Ammon's horn (tissue), 1 donor: Measurements from ENCODE around the gene TMPRSS15.

ENCODE experiments used
- DNase-seq: peaks from one replicate; pipeline ENCODE4 v3.0.0-alpha.2; 2016; ENCODE audit warnings: low spot score

Gene TMPRSS15

DNA sequence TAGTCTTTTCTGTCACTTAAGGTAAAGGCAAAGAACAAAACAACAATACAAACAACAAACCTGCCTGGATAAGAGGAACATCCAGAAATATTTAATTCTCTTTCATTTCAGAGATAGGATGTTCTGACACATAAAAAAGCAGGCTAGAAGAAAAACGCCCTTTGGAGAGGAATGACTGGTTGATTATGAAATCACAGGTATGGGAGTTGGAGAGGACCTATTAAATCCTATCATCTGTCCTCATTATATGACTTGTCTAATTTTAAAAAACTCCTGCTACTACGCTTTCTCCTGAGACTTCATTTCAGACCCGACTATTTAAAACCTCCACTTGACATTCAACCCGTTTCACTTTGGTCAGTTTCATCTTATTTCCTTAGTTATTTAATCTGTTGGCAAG lies 54.1 kb downstream of the TMPRSS15 start:
- DNase-seq, result no peak

GRCh38 chr21:18340387-18340942 lies 63.1 kb downstream of the TMPRSS15 start:
- no peak for DNase-seq

DNA sequence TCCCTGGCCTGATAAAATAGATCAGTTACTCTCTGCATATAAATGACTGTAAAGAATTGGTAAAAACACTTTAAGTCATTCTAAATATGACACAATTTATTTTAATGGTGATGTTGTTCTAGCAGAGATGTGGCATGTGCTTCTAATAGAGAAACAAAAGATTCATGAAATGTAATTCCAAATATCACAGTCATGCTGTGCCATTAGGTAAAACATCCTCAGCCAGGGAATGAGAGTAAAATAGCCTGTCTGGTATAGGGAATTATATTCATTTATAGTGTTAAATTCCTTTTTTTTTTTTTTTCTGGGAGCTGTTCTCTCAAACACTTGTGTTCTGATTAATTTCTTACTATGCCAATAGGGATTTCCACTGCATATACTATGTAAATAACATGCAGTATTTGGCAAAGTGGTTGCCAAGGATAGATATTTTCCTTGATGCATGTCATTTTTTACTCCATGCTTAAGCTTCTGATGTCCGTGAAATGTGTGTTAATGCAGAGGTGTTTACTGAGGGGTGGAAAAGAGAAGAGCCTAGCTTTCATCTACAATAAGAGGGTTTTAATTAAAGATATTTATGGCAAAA lies 67.8 kb downstream of the TMPRSS15 start:
- DNase-seq, result no peak

DNA sequence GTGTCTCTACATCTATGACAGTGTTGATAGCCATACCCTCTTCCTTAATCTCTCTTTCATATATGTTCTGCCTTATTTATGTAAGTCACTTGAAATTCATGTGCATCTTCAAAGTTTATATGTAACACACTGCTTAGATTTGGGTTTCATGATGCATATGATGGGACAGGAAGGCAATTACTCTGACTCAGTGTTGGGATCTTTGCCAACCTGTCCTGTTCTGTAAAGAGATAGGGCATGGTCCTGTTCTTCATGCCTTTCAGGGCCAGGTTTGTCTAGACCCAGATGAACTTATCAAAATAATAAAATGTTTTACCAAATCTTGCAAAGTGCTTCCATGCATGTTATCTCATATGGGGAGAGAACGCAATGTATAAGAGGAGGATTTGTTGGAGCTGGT lies 69.5 kb downstream of the TMPRSS15 start:
- no peak for DNase-seq

GRCh38 chr21:18318156-18318555 lies 85.4 kb downstream of the TMPRSS15 start:
- no peak for DNase-seq

- DNase-seq, result no peak
Observed at GRCh38 chr21:18298228-18298627, 105.4 kb downstream of the TMPRSS15 start.

DNA sequence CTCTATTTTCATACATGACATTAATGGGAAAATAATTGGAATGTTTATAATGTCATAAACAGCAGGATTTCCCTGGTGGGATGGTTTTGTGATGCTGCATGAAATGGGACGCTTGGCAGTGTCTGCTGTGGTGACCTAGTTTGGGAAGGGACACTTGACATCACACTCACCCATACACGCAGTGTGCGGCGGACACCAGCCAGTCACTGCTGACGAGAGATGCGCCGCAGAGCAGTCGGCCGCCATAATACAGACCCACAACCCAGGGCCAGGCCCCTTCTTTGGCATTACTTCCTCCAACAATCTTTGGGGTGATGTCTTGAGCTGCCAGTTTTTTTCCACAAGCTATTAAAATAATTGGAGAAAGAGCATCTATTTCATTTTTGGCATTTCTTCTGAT lies 109.5 kb downstream of the TMPRSS15 start:
- no peak for DNase-seq

- DNase-seq, result no peak
Observed at GRCh38 chr21:18289876-18290275, 113.7 kb downstream of the TMPRSS15 start.

GRCh38 chr21:18285379-18285778 lies 118.2 kb downstream of the TMPRSS15 start:
- no peak for DNase-seq

- DNase-seq, result no peak
Observed at GRCh38 chr21:18275781-18276180, 127.8 kb downstream of the TMPRSS15 start.

DNA sequence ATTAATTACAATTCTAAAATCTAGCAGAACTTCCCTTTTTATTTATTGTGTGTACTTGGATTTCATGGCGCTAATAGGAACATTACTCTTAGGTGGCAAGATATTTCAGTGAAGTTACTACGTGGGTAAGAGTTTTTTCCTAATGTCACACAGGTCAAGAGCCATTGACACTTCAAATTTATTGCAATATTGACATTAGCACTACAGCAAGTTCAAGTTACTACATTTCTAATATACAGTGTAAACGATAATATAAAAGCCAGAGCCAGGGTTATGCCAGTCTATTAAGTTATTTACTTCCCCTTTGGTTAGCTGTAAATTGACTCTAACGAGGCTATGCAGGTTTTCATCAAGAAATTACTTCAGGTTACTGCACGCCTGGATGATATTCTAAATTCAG lies 129.2 kb downstream of the TMPRSS15 start:
- DNase-seq, result no peak

- no peak for DNase-seq
Observed at GRCh38 chr21:18273400-18273799, 130.2 kb downstream of the TMPRSS15 start.

- DNase-seq, result no peak
Observed at GRCh38 chr21:18269856-18270255, 133.7 kb downstream of the TMPRSS15 start.

DNA sequence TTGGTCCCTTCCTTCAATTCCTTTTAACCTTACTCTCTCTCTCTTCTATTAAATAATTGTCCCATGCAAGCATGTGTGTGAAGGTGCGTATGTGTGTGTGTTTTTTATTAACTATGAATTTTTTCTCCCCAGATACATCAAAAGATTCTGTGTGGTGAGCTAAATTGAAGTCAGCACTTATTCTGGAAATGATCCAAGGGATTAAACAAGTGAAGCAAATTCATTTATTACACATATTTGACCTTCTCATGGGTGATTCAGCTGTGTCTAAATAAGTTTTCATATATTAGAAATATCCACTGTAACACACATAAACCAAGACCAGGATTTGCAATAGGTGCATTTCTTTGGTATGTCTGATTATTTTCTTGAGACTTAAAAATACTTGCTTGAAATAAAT lies 134.7 kb downstream of the TMPRSS15 start:
- no peak for DNase-seq

DNA sequence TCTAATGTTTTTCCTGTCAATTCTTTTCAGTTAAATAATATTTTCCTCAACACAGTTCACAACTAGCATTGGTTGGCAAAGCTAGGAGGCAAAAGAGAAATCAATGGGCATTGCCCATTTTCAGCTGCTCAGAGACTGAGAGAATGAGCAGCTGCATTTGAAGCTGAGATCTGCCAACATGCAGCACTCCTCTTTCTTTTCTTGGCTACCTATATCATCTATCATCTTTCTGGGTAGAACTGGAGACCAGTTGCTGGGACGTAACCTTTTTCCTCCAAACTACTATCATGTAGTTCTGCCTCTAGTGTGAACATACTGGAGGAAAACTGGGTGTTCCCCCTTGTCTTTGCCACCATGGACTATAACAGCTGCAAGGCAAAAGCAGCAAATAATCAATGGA lies 136.1 kb downstream of the TMPRSS15 start:
- DNase-seq, result no peak

DNA sequence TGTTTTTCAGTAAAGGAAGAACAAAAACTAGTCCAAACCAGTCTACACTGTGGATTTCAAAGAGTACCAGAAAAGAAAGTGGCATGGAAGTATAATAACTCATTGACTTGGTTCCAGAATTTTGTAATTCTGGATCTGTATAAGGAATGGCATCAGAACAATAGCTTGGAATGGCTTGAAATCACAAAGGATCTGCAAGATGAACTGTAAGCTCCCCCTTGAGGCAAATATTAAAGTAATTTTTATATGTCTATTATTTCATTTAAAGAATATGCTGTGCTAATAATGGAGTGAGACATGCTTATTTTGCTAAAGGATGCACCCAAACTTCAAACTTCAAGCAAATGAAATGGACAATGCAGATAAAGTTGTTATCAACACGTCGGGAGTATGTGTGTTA lies 137.6 kb downstream of the TMPRSS15 start:
- DNase-seq, result no peak

DNA sequence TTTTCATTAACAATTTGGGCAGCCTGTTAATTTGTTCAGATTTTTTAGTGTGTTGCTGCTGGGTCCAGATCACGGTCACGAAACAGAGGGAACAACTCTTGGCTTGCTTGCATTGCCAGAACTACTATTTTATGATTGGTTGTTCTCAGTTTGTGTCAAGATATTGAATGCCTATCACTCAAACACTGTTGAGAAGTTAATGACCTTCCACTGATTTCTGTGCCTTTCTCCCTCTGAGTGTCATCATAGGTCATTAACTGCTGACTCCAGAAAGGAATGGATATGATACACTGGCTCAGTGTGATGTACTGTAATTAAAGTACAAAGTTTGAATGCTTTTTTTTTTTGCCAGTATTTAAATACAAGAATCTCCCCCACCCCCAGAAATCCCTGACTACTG lies 149.8 kb downstream of the TMPRSS15 start:
- no peak for DNase-seq

DNA sequence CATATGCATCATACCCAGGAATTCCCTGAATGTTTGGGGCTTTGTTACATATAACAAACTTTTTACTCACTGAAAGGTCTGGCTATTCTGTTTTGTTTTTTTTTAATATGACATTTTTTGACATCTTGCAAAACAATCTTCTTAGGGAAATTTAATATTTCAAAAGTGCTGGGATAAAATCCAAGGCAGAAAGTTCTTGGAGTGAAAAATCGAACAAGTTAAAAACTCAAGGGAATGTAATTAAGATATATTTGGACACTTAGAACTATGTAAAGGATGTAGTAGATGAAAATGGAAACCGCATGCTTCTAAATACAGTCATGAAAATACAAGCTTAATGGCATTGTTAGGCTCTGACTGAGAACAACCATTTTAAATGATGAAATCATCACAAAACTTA lies 150.4 kb downstream of the TMPRSS15 start:
- DNase-seq, result no peak

DNA sequence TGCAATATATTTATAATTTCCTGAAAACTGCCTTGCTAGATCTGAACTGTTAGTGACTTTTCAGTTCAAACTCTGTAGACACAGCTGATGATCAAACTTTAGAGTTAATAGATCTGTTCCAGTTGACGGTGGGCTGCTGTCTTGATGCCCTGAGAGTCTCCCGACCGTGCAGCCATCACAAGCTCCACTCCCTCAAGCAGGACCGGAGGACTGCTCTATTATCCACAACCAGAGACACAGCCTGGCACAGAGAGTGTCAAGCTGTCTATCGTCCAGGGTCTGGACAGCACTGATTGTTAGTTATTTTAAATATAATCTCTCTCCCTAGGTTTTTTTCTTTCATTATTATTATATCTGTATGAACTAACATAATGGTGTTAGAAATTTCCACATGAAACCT lies 150.9 kb downstream of the TMPRSS15 start:
- no peak for DNase-seq

DNA sequence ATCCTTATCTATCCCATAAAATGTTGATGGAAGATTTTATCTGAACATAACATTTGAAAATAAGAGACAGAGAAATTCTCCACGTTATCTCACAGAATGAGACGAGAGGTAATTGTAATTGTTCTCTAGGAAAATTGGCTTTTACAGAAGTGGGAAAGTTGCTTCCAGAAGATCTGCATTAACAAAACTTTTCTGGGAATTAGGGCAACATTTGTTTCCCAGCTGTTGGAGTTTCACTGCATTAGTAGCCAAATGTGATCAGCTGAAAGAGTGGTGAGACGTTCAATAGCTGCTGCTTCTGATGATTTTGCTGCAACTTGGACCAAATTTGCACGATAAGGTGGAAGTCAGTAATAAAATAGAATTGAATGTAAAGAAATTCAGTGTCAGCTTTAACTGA lies 151.3 kb downstream of the TMPRSS15 start:
- DNase-seq, result no peak

- no peak for DNase-seq
Observed at GRCh38 chr21:18251065-18251464, 152.5 kb downstream of the TMPRSS15 start.

DNA sequence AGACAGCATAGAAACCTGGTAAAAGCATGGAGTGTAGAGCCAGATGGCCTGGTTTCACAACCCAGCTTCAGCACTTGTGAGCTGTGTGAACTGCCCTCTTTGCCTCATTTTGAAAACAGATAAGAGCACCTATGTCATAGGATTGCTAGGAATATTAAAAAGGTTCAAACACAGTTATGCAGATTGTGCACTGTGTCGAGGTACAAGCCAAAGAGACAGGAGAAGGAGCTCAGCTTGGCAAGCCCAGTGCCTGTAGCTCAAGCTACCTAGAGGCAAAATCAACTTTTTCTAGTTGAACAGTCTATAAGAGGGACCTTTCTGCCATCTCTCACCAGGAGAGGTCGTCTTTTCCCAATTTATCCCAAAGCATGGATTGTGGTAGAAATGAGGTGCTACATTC lies 153.9 kb downstream of the TMPRSS15 start:
- DNase-seq, result no peak

DNA sequence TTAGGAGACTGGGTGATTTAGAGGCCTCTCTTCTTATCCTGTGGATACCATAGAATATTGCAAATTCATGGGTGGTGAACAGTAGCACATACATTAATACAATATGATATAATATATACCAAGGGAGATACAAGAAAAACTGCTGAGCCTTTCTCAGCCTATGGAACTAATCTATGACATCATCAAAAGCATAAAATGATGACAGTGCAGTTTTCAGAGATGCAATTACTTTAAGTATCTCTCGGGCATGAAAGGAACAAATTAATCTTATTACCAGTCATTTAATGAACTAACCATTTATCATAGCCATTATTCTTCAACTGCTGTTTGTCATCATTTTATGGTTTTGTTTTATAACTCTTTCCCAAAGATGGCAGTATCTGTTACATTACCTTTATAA lies 155.4 kb downstream of the TMPRSS15 start:
- no peak for DNase-seq

- no peak for DNase-seq
Observed at GRCh38 chr21:18245464-18245967, 158.1 kb downstream of the TMPRSS15 start.
